ENCODE measurements around the gene ELF5. TPM values are rescaled to one million over a fixed set of nuclear protein-coding genes. Genes with fewer than 3 reads are reported as not detected.

The ELF5 gene
- total RNA-seq (not detected in 2 replicates), polyA plus RNA-seq (not detected in 2 replicates), polyA minus RNA-seq (ENCODE audit: low replicate concordance) (not detected in 2 replicates)
- not detected in 2 replicates for polyA plus RNA-seq (2012)

DNA sequence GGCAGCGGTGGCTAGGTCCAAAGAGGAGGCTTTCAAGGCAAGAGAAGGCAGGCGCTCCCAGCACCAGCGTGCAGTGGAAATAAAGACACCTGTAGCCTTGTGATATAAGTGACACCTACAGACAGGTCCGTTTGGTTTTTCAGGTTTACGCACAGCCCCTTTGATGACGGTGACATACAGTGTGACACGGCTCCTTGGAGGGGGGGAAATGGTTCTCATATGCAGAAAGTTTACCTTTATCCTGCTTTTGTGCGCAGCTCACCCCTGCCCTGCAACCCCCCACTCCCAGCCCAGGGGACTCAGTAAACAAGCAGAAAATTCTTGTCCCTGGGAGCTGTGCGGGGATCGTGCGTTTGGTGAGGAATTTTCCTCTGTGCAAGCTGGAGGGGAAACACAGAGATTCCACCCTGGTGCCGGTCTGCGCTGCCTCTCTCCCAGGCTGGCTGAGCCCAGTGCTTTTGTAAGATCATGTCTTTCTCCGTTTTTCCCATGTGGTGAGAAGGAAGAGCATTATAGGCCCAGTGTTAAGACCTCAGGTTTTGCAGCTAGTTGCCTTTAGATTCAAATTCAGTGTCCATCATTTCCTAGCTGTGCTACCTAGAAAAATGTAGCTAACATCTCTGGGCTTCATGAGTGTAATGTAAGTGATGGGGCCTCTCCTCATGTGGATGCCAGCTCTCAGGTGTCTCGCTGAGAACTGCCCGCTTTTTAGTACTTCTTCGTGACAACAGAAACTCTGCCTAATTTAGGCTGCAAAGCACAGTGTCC is at the start of gene ELF5:
ELF5 (minus strand) TSS at position 113 of the 768 bp plus-strand sequence. CDS start 8,045 bp downstream, outside the sequence.
- Histone ChIP-seq H3K4me2 (ENCODE audit: extremely low read depth, insufficient read depth, low read length) (no peak within 1 kb of the TSS), H3K4me3 (replicated peaks in 1 of 4; ENCODE audit: control extremely low read depth in 1 of 4, insufficient read depth in 1 of 4, low read depth in 3 of 4, low read length in 4 of 4) (no peak within 1 kb of the TSS), H4K20me1 (ENCODE audit: control insufficient read depth, extremely low read depth, insufficient read depth, low read length) (no peaks in the 10 kb centered on the region)

DNA sequence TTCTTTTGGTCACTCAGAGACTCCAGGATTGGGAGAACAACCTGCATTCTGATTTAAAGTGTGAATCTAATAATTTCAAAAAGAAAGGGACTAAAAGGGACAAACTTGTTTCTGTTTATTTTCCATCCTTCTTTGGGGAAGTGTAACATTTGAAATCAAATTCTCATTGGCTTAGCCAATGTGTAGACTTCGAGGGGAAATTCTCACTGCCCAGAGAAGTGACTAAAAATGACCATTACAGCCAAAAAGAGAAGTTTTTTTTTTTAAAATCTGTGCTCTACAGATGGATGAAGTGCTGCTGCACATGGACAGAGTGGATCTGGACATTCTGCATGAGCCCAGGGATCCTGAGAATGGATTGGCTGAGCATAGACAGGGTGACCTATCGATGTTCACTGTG is 49.4 kb upstream of the ELF5 start:
- Histone ChIP-seq H3K4me2 (ENCODE audit: extremely low read depth, insufficient read depth, low read length) (no peak overlapping the region), H3K4me3 (replicated peaks in 1 of 4; ENCODE audit: control extremely low read depth in 1 of 4, insufficient read depth in 1 of 4, low read depth in 3 of 4, low read length in 4 of 4) (no peak overlapping the region), H4K20me1 (ENCODE audit: control insufficient read depth, extremely low read depth, insufficient read depth, low read length) (no peaks in the 10 kb centered on the region), H3K27ac (ENCODE audit: insufficient read depth, low read length) (no peak overlapping the region), H3K4me1 (ENCODE audit: control insufficient read depth, extremely low read depth, insufficient read depth, low read length) (no peaks in the 10 kb centered on the region), H3K9ac (ENCODE audit: insufficient read depth, low read length) (no peak overlapping the region), H3K27me3 (ENCODE audit: control insufficient read depth, insufficient read depth, low read length) (no peaks in the 10 kb centered on the region), H3K36me3 (ENCODE audit: control insufficient read depth, insufficient read depth, low read length) (no peaks in the 10 kb centered on the region), H3K79me2 (ENCODE audit: control insufficient read depth, insufficient read depth, low read length) (no peaks in the 10 kb centered on the region), H2AFZ (ENCODE audit: low read length) (no peak overlapping the region), H3K9me3 (ENCODE audit: control insufficient read depth, insufficient read depth, low read depth, low read length) (no peaks in the 10 kb centered on the region)
- no peak for TF ChIP-seq EZH2 (IDR thresholded peaks at IDR 0.05; ENCODE audit: low read length, missing control alignments)
- no peak for DNase-seq (ENCODE audit: low read depth in 2 of 2)

More for the DNA sequence above, at the start of gene ELF5:
- Histone ChIP-seq H3K4me1 (ENCODE audit: control insufficient read depth, extremely low read depth, insufficient read depth, low read length) (no peaks in the 10 kb centered on the region), H3K9me3 (ENCODE audit: control insufficient read depth, insufficient read depth, low read depth, low read length) (no peaks in the 10 kb centered on the region), H3K79me2 (ENCODE audit: control insufficient read depth, insufficient read depth, low read length) (no peaks in the 10 kb centered on the region), H2AFZ (ENCODE audit: low read length) (no peak within 1 kb of the TSS), H3K27me3 (ENCODE audit: control insufficient read depth, insufficient read depth, low read length) (no peaks in the 10 kb centered on the region), H3K36me3 (ENCODE audit: control insufficient read depth, insufficient read depth, low read length) (no peaks in the 10 kb centered on the region), H3K27ac (ENCODE audit: insufficient read depth, low read length) (no peak within 1 kb of the TSS), H3K9ac (ENCODE audit: insufficient read depth, low read length) (no peak within 1 kb of the TSS)
- no peak for DNase-seq (ENCODE audit: low read depth in 2 of 2)
- TF ChIP-seq CTCF (conservative IDR thresholded peaks at IDR 0.05 in 1 of 2, IDR thresholded peaks at IDR 0.05 in 1 of 2; ENCODE audit: low read depth in 1 of 2, low read length in 2 of 2) (no peak), EZH2 (IDR thresholded peaks at IDR 0.05; ENCODE audit: low read length, missing control alignments) (no peak)

DNA sequence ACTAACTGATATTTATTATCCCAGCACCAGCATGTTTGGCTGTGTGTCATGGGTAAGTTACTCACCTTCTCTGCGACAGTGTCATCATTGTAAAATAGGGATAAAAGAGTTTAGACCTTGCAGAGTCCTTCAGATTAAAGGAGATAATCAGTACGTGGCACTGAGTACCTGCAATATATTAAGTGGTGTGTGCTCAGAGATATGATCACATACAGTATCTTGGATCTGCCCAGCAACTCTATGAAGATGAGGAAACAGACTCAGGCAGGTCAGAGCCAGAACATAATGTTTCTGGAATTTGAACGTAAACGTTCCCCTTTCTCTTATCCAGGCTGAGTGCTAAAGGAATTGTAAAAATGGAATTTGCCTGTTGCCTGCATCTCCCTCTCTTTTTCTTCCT is 46.9 kb upstream of the ELF5 start:
- Histone ChIP-seq H3K27me3 (ENCODE audit: control insufficient read depth, insufficient read depth, low read length) (no peaks in the 10 kb centered on the region), H3K4me2 (ENCODE audit: extremely low read depth, insufficient read depth, low read length) (no peak overlapping the region), H3K4me1 (ENCODE audit: control insufficient read depth, extremely low read depth, insufficient read depth, low read length) (no peaks in the 10 kb centered on the region), H3K4me3 (replicated peaks in 1 of 4; ENCODE audit: control extremely low read depth in 1 of 4, insufficient read depth in 1 of 4, low read depth in 3 of 4, low read length in 4 of 4) (no peak overlapping the region), H4K20me1 (ENCODE audit: control insufficient read depth, extremely low read depth, insufficient read depth, low read length) (no peaks in the 10 kb centered on the region), H3K9ac (ENCODE audit: insufficient read depth, low read length) (no peak overlapping the region), H3K79me2 (ENCODE audit: control insufficient read depth, insufficient read depth, low read length) (no peaks in the 10 kb centered on the region), H2AFZ (ENCODE audit: low read length) (no peak overlapping the region), H3K9me3 (ENCODE audit: control insufficient read depth, insufficient read depth, low read depth, low read length) (no peaks in the 10 kb centered on the region), H3K27ac (ENCODE audit: insufficient read depth, low read length) (no peak overlapping the region), H3K36me3 (ENCODE audit: control insufficient read depth, insufficient read depth, low read length) (no peaks in the 10 kb centered on the region)
- TF ChIP-seq CTCF (conservative IDR thresholded peaks at IDR 0.05 in 1 of 2, IDR thresholded peaks at IDR 0.05 in 1 of 2; ENCODE audit: low read depth in 1 of 2, low read length in 2 of 2) (no peak), EZH2 (IDR thresholded peaks at IDR 0.05; ENCODE audit: low read length, missing control alignments) (no peak)
- no peak for DNase-seq (ENCODE audit: low read depth in 2 of 2)
